ENCODE measurements around the gene SSBP2. TPM values are rescaled to one million over a fixed set of nuclear protein-coding genes. Genes with fewer than 3 reads are reported as not detected.

SSBP2 gene
- total RNA-seq, 2 experiments from 2014 or later, result 11.7 to 12.9 TPM

GRCh38 chr5:81516091-81516490, 234.8 kb downstream of the SSBP2 start:
- DNase-seq (no peak), ATAC-seq (no peak)
- H3K27me3 Mint-ChIP-seq, result no peaks in the 10 kb centered on the region
- no peak for TF ChIP-seq CTCF (IDR thresholded peaks at IDR 0.05)
- no peaks in the 10 kb centered on the region for H3K4me1 Mint-ChIP-seq (ENCODE audit: low read depth)
- intact Hi-C loops (cut with micrococcal nuclease), result loop anchor here (10.0 kb wide), 1 partner anchor 649 kb away; no protein-coding TSS in a partner anchor
- H3K36me3 Mint-ChIP-seq (ENCODE audit: low read depth), result no peaks in the 10 kb centered on the region
- H3K9me3 Mint-ChIP-seq, result no peaks in the 10 kb centered on the region
- CTCF ChIA-PET, result interaction anchor here (0.5 to 1.6 kb wide), 2 partner anchors 8 to 35 kb away, joined by 3 to 4 read pairs; no protein-coding TSS in a partner anchor
- no peak overlapping the region for H3K27ac Mint-ChIP-seq
- POLR2A ChIA-PET, result no interaction called here
- H3K4me3 Mint-ChIP-seq, result no peak overlapping the region

DNA sequence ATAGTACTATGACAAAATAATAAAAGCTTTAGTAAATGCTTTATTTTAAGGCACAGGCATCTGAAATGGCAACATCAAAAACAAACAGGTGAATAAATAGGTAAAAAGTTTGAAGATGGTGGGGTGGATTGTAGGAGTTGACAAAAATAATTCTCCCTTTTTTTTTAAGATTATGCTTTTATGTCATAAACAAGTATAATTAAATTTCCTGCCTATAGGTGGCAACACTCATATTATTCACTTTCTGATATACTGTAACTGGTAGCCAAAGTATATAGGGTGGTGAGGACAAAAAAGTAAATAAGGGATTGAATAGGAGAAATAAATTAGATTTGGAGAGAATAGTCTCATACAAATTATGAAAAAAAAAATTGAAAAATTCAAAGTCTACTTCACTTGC, 236.9 kb downstream of the SSBP2 start:
- no peak overlapping the region for H3K4me3 Mint-ChIP-seq
- no peaks in the 10 kb centered on the region for H3K4me1 Mint-ChIP-seq (ENCODE audit: low read depth)
- ChIA-PET CTCF (no interaction called here), POLR2A (no interaction called here)
- intact Hi-C loops (cut with micrococcal nuclease), result loop anchor here (10.0 kb wide), 1 partner anchor 651 kb away; no protein-coding TSS in a partner anchor
- no peaks in the 10 kb centered on the region for H3K9me3 Mint-ChIP-seq
- ATAC-seq, result no peak
- TF ChIP-seq CTCF (IDR thresholded peaks at IDR 0.05), result peak; percentile 40
- DNase-seq, result no peak
- no peak overlapping the region for H3K27ac Mint-ChIP-seq
- no peaks in the 10 kb centered on the region for H3K36me3 Mint-ChIP-seq (ENCODE audit: low read depth)
- no peaks in the 10 kb centered on the region for H3K27me3 Mint-ChIP-seq

GRCh38 chr5:81513473-81513872, 237.4 kb downstream of the SSBP2 start:
- Mint-ChIP-seq H3K27me3 (no peaks in the 10 kb centered on the region), H3K4me3 (no peak overlapping the region), H3K36me3 (ENCODE audit: low read depth) (no peaks in the 10 kb centered on the region), H3K27ac (no peak overlapping the region), H3K9me3 (no peaks in the 10 kb centered on the region), H3K4me1 (ENCODE audit: low read depth) (no peaks in the 10 kb centered on the region)
- ChIA-PET CTCF (interaction anchor here (3.1 kb wide), 1 partner anchor 652 kb away, joined by 10 read pairs; no protein-coding TSS in a partner anchor), POLR2A (no interaction called here)
- DNase-seq, result no peak
- intact Hi-C loops (cut with micrococcal nuclease), result loop anchor here (10.0 kb wide), 1 partner anchor 651 kb away; no protein-coding TSS in a partner anchor
- no peak for TF ChIP-seq CTCF (IDR thresholded peaks at IDR 0.05)
- no peak for ATAC-seq

- H3K36me3 Mint-ChIP-seq (ENCODE audit: low read depth), result peaks cover 6% of the 10 kb centered on the region
- no peaks in the 10 kb centered on the region for H3K27me3 Mint-ChIP-seq
- ChIA-PET CTCF (interaction anchor here (0.7 to 2.7 kb wide), 12 partner anchors 10 to 666 kb away, joined by 3 to 11 read pairs (median 4); partner anchors contain the start of gene SSBP2), POLR2A (no interaction called here)
- TF ChIP-seq CTCF (IDR thresholded peaks at IDR 0.05), result peak; percentile 80
- peak; percentile 58 for DNase-seq
- peaks cover 1% of the 10 kb centered on the region for H3K4me1 Mint-ChIP-seq (ENCODE audit: low read depth)
- H3K27ac Mint-ChIP-seq, result no peak overlapping the region
- H3K9me3 Mint-ChIP-seq, result peaks cover 2% of the 10 kb centered on the region
- ATAC-seq, result peak; percentile 93
- no peak overlapping the region for H3K4me3 Mint-ChIP-seq
- intact Hi-C loops (cut with micrococcal nuclease), result loop anchor here (5.0 kb wide), 3 partner anchors 240 to 720 kb away; no protein-coding TSS in a partner anchor
Measured at GRCh38 chr5:81506900-81507588, 243.9 kb downstream of the SSBP2 start.

DNA sequence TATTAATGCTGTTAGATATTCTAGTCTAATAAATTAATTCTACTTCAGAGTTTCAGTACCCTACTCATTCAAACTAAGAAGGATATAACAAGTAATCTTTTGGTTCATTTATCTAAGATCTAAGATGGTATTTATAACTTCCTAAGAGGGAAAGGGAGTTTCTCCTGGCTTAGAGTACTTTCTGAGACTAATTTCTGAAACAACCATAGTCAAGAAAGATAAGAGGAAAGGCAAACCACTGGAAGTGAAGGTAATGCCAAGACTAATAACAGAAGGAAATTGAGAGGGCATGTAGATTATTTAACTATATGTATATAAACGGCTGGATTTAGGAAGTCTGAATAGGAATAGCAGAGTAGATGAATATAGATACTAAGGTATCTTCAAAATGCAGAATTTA, 244.5 kb downstream of the SSBP2 start:
- ATAC-seq, result no peak
- H3K27ac Mint-ChIP-seq, result no peak overlapping the region
- no peaks in the 10 kb centered on the region for H3K27me3 Mint-ChIP-seq
- no peak overlapping the region for H3K4me3 Mint-ChIP-seq
- intact Hi-C loops (cut with micrococcal nuclease), result loop anchor here (5.0 kb wide), 3 partner anchors 241 to 721 kb away; no protein-coding TSS in a partner anchor
- H3K4me1 Mint-ChIP-seq (ENCODE audit: low read depth), result peaks cover 1% of the 10 kb centered on the region
- H3K9me3 Mint-ChIP-seq, result peaks cover 2% of the 10 kb centered on the region
- CTCF ChIA-PET, result interaction anchor here (0.7 to 2.7 kb wide), 11 partner anchors 9 to 667 kb away, joined by 3 to 11 read pairs (median 4); partner anchors contain the start of gene SSBP2
- DNase-seq, result no peak
- no peak for TF ChIP-seq CTCF (IDR thresholded peaks at IDR 0.05)
- peaks cover 6% of the 10 kb centered on the region for H3K36me3 Mint-ChIP-seq (ENCODE audit: low read depth)
- POLR2A ChIA-PET, result no interaction called here
